K562 (cell line): Measurements from ENCODE around the gene LRRC74B. TPM values are rescaled to one million over a fixed set of nuclear protein-coding genes. Genes with fewer than 3 reads are reported as not detected.

ENCODE experiments used
- BDP1 ChIP-seq: IDR thresholded peaks from 3 replicates; pipeline ENCODE4 v1.6.1; 2011; ENCODE audit not compliant: insufficient read length, insufficient read depth
- CREM ChIP-seq: IDR thresholded peaks from 2 replicates; pipeline ENCODE4 v1.6.1; 2014; ENCODE audit warnings: antibody characterized with exemption, low read depth
- NR4A1 ChIP-seq, 2 experiments: fragments of 250-450 bp in 1 of 2; fragments of 450-650 bp in 1 of 2; sonication (Bioruptor Pico) in 1 of 2; IDR thresholded peaks; 2 replicates each; pipeline versions ENCODE4 v1.4.0 to v1.6.1; 2016 to 2020; ENCODE audit warnings: mild to moderate bottlenecking in 2 of 2, missing compliant biosample characterization in 1 of 2, missing genetic modification characterization in 1 of 2, moderate library complexity in 1 of 2
- PHF8 ChIP-seq: fragments of 200-600 bp; sonication (generic); IDR thresholded peaks from 2 replicates; pipeline ENCODE4 v1.6.1; 2012; ENCODE audit warnings: mixed run types, mild to moderate bottlenecking, inconsistent platforms, low read length, moderate library complexity, borderline replicate concordance
- POLR2B ChIP-seq: fragments of 450-650 bp; IDR thresholded peaks from 2 replicates; pipeline ENCODE4 v1.6.1; 2018; ENCODE audit warnings: low read depth; ENCODE audit not compliant: partially characterized antibody
- PREB ChIP-seq: sonication (generic); formaldehyde crosslinking; IDR thresholded peaks from 2 replicates; pipeline ENCODE4 v1.8.1; 2023; ENCODE audit warnings: mild to moderate bottlenecking, missing genetic modification reagents
- SMARCA4 ChIP-seq: fragments of 450-650 bp; IDR thresholded peaks from 2 replicates; pipeline ENCODE4 v1.6.1; 2016
- SMARCA5 ChIP-seq: fragments of 450-650 bp; IDR thresholded peaks from 2 replicates; pipeline ENCODE4 v1.6.1; 2016
- SMARCE1 ChIP-seq: fragments of 450-650 bp; IDR thresholded peaks from 2 replicates; pipeline ENCODE4 v1.7.1; 2016; ENCODE audit warnings: mild to moderate bottlenecking
- SNAPC5 ChIP-seq: fragments of 250-450 bp; sonication (Bioruptor Pico); IDR thresholded peaks from 2 replicates; pipeline ENCODE4 v1.8.0; 2021; ENCODE audit warnings: moderate library complexity, mild to moderate bottlenecking, inconsistent platforms
- ZNF232 ChIP-seq: sonication (generic); formaldehyde crosslinking; IDR thresholded peaks from 2 replicates; pipeline ENCODE4 v1.8.0; 2022; ENCODE audit warnings: mild to moderate bottlenecking, missing genetic modification reagents
- ZNF24 ChIP-seq: fragments of 450-650 bp; IDR thresholded peaks from 2 replicates; pipeline ENCODE4 v1.6.1; 2016
- ZNF717 ChIP-seq: fragments of 250-450 bp; sonication (Bioruptor Pico); IDR thresholded peaks from 2 replicates; pipeline ENCODE4 v1.5.0; 2021
- ZNF766 ChIP-seq: fragments of 200-800 bp; sonication (Bioruptor generic); conservative IDR thresholded peaks from 2 replicates; pipeline ENCODE4 v1.6.1; 2016; ENCODE audit warnings: missing genetic modification characterization, missing compliant biosample characterization
- polyA plus RNA-seq, 8 experiments: library from polyadenylated mRNA; depleted of rRNA in 4 of 8; stranded (reverse) in 5 of 8; unstranded in 3 of 8; fragments of >200 nt; fragmentation: Nextera tagmentation in 2 of 8; fragmentation: Illumina TruSeq in 1 of 8; extraction: Ambion mirVana in 2 of 8; extraction: Trizol in 1 of 8; gene quantifications; 2 replicates each; pipeline versions ENCODE4 v1.2.1 to v1.2.3, GENCODE V29; 2011 to 2014; ENCODE audit warnings: inconsistent platforms in 1 of 8, missing spikeins in 1 of 8
- total RNA-seq, 7 experiments: library from RNA; depleted of rRNA in 6 of 7; stranded (reverse); fragments of >200 nt in 6 of 7; fragmentation: Illumina TruSeq in 2 of 7; extraction: Trizol in 2 of 7; gene quantifications; 2 replicates each; pipeline versions ENCODE4 v1.2.1 to v1.2.3, GENCODE V29; 2011 to 2021; ENCODE audit warnings: low replicate concordance in 1 of 7
- TF ChIP-seq, protein P1 (sequence below): sonication (generic); formaldehyde crosslinking; IDR thresholded peaks from 2 replicates; pipeline ENCODE4 v1.4.0; 2020; ENCODE audit warnings: mild to moderate bottlenecking, missing genetic modification reagents
- TF ChIP-seq, protein P2 (sequence below): fragments of 250-450 bp; sonication (Bioruptor Pico); IDR thresholded peaks from 2 replicates; pipeline ENCODE4 v1.4.0; 2020
- TF ChIP-seq, protein P3 (sequence below): fragments of 250-450 bp; sonication (Bioruptor Pico); IDR thresholded peaks from 2 replicates; pipeline ENCODE4 v1.5.1; 2021; ENCODE audit warnings: mild to moderate bottlenecking

LRRC74B gene
- total and polyA plus RNA-seq, 9 of the 15 experiments (the other 6 are each of a cell fraction or from before 2014, with no cell fraction given): not detected

GRCh38 chr22:21003782-21004181 lies 42.0 kb upstream of the LRRC74B start (continued):
- TF ChIP-seq NR4A1 (CRISPR knock-in tag; IDR thresholded peaks at IDR 0.05): peak; percentile 53; the same call in 1 of the 2 replicates
- TF ChIP-seq NR4A1 (tag; IDR thresholded peaks at IDR 0.05): no peak
- no peak for TF ChIP-seq ZNF24
- TF ChIP-seq, protein P1, sequence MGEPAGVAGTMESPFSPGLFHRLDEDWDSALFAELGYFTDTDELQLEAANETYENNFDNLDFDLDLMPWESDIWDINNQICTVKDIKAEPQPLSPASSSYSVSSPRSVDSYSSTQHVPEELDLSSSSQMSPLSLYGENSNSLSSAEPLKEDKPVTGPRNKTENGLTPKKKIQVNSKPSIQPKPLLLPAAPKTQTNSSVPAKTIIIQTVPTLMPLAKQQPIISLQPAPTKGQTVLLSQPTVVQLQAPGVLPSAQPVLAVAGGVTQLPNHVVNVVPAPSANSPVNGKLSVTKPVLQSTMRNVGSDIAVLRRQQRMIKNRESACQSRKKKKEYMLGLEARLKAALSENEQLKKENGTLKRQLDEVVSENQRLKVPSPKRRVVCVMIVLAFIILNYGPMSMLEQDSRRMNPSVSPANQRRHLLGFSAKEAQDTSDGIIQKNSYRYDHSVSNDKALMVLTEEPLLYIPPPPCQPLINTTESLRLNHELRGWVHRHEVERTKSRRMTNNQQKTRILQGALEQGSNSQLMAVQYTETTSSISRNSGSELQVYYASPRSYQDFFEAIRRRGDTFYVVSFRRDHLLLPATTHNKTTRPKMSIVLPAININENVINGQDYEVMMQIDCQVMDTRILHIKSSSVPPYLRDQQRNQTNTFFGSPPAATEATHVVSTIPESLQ: no peak
- no peak for TF ChIP-seq SMARCA4
- no peak for TF ChIP-seq PREB
- no peak for TF ChIP-seq BDP1
- no peak for TF ChIP-seq ZNF717 (CRISPR knock-in tag)
- TF ChIP-seq, protein P2, sequence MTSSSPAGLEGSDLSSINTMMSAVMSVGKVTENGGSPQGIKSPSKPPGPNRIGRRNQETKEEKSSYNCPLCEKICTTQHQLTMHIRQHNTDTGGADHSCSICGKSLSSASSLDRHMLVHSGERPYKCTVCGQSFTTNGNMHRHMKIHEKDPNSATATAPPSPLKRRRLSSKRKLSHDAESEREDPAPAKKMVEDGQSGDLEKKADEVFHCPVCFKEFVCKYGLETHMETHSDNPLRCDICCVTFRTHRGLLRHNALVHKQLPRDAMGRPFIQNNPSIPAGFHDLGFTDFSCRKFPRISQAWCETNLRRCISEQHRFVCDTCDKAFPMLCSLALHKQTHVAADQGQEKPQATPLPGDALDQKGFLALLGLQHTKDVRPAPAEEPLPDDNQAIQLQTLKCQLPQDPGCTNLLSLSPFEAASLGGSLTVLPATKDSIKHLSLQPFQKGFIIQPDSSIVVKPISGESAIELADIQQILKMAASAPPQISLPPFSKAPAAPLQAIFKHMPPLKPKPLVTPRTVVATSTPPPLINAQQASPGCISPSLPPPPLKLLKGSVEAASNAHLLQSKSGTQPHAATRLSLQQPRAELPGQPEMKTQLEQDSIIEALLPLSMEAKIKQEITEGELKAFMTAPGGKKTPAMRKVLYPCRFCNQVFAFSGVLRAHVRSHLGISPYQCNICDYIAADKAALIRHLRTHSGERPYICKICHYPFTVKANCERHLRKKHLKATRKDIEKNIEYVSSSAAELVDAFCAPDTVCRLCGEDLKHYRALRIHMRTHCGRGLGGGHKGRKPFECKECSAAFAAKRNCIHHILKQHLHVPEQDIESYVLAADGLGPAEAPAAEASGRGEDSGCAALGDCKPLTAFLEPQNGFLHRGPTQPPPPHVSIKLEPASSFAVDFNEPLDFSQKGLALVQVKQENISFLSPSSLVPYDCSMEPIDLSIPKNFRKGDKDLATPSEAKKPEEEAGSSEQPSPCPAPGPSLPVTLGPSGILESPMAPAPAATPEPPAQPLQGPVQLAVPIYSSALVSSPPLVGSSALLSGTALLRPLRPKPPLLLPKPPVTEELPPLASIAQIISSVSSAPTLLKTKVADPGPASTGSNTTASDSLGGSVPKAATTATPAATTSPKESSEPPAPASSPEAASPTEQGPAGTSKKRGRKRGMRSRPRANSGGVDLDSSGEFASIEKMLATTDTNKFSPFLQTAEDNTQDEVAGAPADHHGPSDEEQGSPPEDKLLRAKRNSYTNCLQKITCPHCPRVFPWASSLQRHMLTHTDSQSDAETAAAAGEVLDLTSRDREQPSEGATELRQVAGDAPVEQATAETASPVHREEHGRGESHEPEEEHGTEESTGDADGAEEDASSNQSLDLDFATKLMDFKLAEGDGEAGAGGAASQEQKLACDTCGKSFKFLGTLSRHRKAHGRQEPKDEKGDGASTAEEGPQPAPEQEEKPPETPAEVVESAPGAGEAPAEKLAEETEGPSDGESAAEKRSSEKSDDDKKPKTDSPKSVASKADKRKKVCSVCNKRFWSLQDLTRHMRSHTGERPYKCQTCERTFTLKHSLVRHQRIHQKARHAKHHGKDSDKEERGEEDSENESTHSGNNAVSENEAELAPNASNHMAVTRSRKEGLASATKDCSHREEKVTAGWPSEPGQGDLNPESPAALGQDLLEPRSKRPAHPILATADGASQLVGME: no peak
- TF ChIP-seq PHF8: no peak
- TF ChIP-seq, protein P3, sequence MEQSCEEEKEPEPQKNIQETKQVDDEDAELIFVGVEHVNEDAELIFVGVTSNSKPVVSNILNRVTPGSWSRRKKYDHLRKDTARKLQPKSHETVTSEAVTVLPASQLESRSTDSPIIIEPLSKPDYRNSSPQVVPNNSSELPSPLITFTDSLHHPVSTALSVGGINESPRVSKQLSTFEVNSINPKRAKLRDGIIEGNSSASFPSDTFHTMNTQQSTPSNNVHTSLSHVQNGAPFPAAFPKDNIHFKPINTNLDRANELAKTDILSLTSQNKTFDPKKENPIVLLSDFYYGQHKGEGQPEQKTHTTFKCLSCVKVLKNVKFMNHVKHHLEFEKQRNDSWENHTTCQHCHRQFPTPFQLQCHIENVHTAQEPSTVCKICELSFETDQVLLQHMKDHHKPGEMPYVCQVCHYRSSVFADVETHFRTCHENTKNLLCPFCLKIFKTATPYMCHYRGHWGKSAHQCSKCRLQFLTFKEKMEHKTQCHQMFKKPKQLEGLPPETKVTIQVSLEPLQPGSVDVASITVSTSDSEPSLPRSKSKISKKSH: no peak
- no peak for TF ChIP-seq CREM
- TF ChIP-seq SMARCE1: no peak
- no peak for TF ChIP-seq ZNF766 (CRISPR knock-in tag)
- TF ChIP-seq SNAPC5: no peak
- no peak for TF ChIP-seq SMARCA5
- no peak for TF ChIP-seq ZNF232 (CRISPR knock-in tag)
- no peak for TF ChIP-seq POLR2B
